Measurements from ENCODE around the gene PKNOX2. TPM values are rescaled to one million over a fixed set of nuclear protein-coding genes. Genes with fewer than 3 reads are reported as not detected.

Gene PKNOX2
- total RNA-seq, 2 donors from 2014 or later, result 5.5 to 6.9 TPM

DNA sequence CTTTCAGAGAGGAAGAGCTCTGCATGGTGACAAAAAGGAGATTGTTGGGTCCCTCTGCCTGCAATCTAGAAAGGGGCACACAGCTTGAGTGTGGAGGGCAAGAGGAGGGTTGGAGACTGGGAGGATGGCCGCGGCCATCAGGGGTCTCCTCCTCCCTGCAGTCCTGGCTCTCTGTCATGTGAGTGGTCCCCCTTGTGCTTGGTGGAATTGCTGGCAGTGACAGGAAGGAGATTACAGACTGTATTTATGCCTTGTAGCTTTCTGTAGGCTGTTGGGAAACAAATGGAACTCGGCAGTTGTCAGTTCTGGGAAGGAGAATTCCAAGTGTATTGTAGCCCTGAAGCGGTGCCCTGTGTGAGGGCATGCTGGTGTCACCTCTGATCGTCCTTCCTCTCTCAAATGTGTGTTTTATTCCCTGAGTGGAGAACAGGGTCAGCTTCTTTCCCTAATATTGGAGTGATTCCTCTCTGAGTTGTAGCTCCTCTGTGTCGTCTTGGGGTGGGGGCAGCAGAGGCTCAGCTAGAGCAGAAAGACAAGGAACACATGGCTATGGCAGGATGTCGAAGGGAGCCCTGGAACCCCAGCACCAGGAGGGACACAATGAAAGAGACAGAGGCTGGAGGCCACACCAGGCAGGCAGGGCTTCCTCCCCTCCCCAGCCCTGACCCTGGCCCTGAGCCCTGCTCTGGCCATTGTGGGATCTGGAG lies 163.1 kb downstream of the PKNOX2 start:
- DNase-seq (ENCODE audit: low spot score), result no peak
- H3K27me3 ChIP-seq, result no peaks in the 10 kb centered on the region
- TF ChIP-seq CTCF (IDR thresholded peaks at IDR 0.05), result no peak
- no peaks in the 10 kb centered on the region for H3K9me3 ChIP-seq
- H3K4me1 ChIP-seq, result no peaks in the 10 kb centered on the region
- H3K4me3 ChIP-seq, result no peak overlapping the region
- H3K36me3 ChIP-seq, result no peaks in the 10 kb centered on the region
- H3K27ac ChIP-seq, result no peak overlapping the region

GRCh38 chr11:125328225-125328580 lies 163.7 kb downstream of the PKNOX2 start:
- no peak for DNase-seq (ENCODE audit: low spot score)

GRCh38 chr11:125329786-125330185 lies 165.2 kb downstream of the PKNOX2 start:
- Histone ChIP-seq H3K4me1 (no peaks in the 10 kb centered on the region), H3K27ac (no peak overlapping the region), H3K9me3 (no peaks in the 10 kb centered on the region), H3K4me3 (no peak overlapping the region), H3K27me3 (no peaks in the 10 kb centered on the region), H3K36me3 (no peaks in the 10 kb centered on the region)
- DNase-seq (ENCODE audit: low spot score), result no peak
- no peak for TF ChIP-seq CTCF (IDR thresholded peaks at IDR 0.05)

More at GRCh38 chr11:125328225-125328580, 163.7 kb downstream of the PKNOX2 start:
- no peaks in the 10 kb centered on the region for H3K4me1 ChIP-seq
- H3K27ac ChIP-seq, result no peak overlapping the region
- H3K27me3 ChIP-seq, result no peaks in the 10 kb centered on the region
- H3K9me3 ChIP-seq, result no peaks in the 10 kb centered on the region
- H3K4me3 ChIP-seq, result no peak overlapping the region
- TF ChIP-seq CTCF (IDR thresholded peaks at IDR 0.05), result no peak
- no peaks in the 10 kb centered on the region for H3K36me3 ChIP-seq

GRCh38 chr11:125330462-125331325 lies 166.1 kb downstream of the PKNOX2 start:
- Histone ChIP-seq H3K27me3 (no peaks in the 10 kb centered on the region), H3K4me1 (no peaks in the 10 kb centered on the region), H3K36me3 (no peaks in the 10 kb centered on the region), H3K4me3 (no peak overlapping the region), H3K27ac (no peak overlapping the region), H3K9me3 (no peaks in the 10 kb centered on the region)
- no peak for TF ChIP-seq CTCF (IDR thresholded peaks at IDR 0.05)
- no peak for DNase-seq (ENCODE audit: low spot score)

- TF ChIP-seq CTCF (IDR thresholded peaks at IDR 0.05), result no peak
- no peak overlapping the region for H3K27ac ChIP-seq
- DNase-seq (ENCODE audit: low spot score), result no peak
- no peaks in the 10 kb centered on the region for H3K36me3 ChIP-seq
- no peaks in the 10 kb centered on the region for H3K9me3 ChIP-seq
- no peak overlapping the region for H3K4me3 ChIP-seq
- no peaks in the 10 kb centered on the region for H3K27me3 ChIP-seq
- H3K4me1 ChIP-seq, result no peaks in the 10 kb centered on the region
Measured at GRCh38 chr11:125331357-125332035, 166.9 kb downstream of the PKNOX2 start.

All from right atrium auricular region (tissue), 2 donors.